T-cell (primary cell): Measurements from ENCODE around the gene PCDHGB1. TPM values are rescaled to one million over a fixed set of nuclear protein-coding genes. Genes with fewer than 3 reads are reported as not detected.
"Not testable (repeated sequence)": the region's sequence is repeated elsewhere in the genome, so short reads cannot be mapped to it uniquely, and the experiment has no call there.

ENCODE experiments used
- ATAC-seq, 4 experiments: fragments of 200-7000 bp in 3 of 4; fragments of 150-1000 bp in 1 of 4; cut with Tn5 transposase; replicated peaks in 1 of 4; 1 replicate in 3 of 4; 2 replicates in 1 of 4; pipeline ENCODE4 v1.10.0; 2021; ENCODE audit warnings: moderate library complexity in 3 of 4, mild to moderate bottlenecking in 2 of 4, moderate number of reproducible peaks in 1 of 4
- CTCF ChIA-PET, 2 donors: fragments of 300-600 bp; sonication (Branson Sonifier 250); formaldehyde crosslinking; loops; one replicate each; lab custom pipeline; 2022; ENCODE audit warnings: antibody characterized with exemption in 2 of 2; lab: Charles Lee
- POLR2A ChIA-PET, 2 donors: fragments of 300-600 bp; sonication (Branson Sonifier 250); formaldehyde crosslinking; loops; one replicate each; lab custom pipeline; 2022; ENCODE audit warnings: antibody characterized with exemption in 2 of 2; lab: Charles Lee
- DNase-seq, 35 experiments: peaks; one replicate each; pipeline versions ENCODE4 v3.0.0 to v3.0.0-alpha.2; 2013 to 2023
- H3K27ac ChIP-seq: one replicate; pipeline ENCODE4 v1.5.1; 2013; ENCODE audit warnings: low read length
- H3K27me3 ChIP-seq, 2 experiments: replicated peaks in 1 of 2; 1 replicate in 1 of 2; 2 replicates in 1 of 2; pipeline versions ENCODE4 v1.6.1 to v1.7.0; 2013; ENCODE audit warnings: low read length in 1 of 2, mixed read lengths in 1 of 2; ENCODE audit not compliant: control insufficient read depth in 2 of 2, insufficient read depth in 2 of 2; ENCODE audit errors: extremely low read depth in 1 of 2
- H3K36me3 ChIP-seq, 2 donors: 1 replicate in 1 of 2; 2 replicates in 1 of 2; pipeline versions ENCODE4 v1.6.1 to v1.7.0; 2013; ENCODE audit warnings: low read length in 1 of 2; ENCODE audit not compliant: control insufficient read depth in 2 of 2, insufficient read depth in 1 of 2; ENCODE audit errors: extremely low read depth in 1 of 2
- H3K4me1 ChIP-seq, 2 experiments: 1 replicate in 1 of 2; 2 replicates in 1 of 2; pipeline versions ENCODE4 v1.6.1 to v1.7.0; 2013; ENCODE audit warnings: low read length in 2 of 2, mixed read lengths in 1 of 2; ENCODE audit not compliant: insufficient read depth in 2 of 2, control insufficient read depth in 1 of 2; ENCODE audit errors: extremely low read depth in 1 of 2
- H3K4me3 ChIP-seq, 2 donors: 1 replicate in 1 of 2; 2 replicates in 1 of 2; pipeline versions ENCODE4 v1.5.1 to v1.7.0; 2013; ENCODE audit warnings: mild to moderate bottlenecking in 2 of 2, low read length in 1 of 2, moderate library complexity in 1 of 2; ENCODE audit not compliant: control insufficient read depth in 1 of 2; ENCODE audit errors: extremely low read depth in 1 of 2
- H3K9me3 ChIP-seq: 2 replicates; pipeline ENCODE4 v1.7.0; 2013
- H3K27ac Mint-ChIP-seq, 2 donors: one replicate each; pipeline ENCODE4 v1.8.0; 2020 to 2021; ENCODE audit warnings: mild to moderate bottlenecking in 2 of 2, mixed read lengths in 2 of 2
- H3K27me3 Mint-ChIP-seq, 2 donors: one replicate each; pipeline ENCODE4 v1.8.0; 2021 to 2022; ENCODE audit warnings: mixed read lengths in 2 of 2
- H3K36me3 Mint-ChIP-seq: one replicate; pipeline ENCODE4 v1.8.0; 2021; ENCODE audit warnings: mixed read lengths
- H3K4me1 Mint-ChIP-seq, 3 donors: one replicate each; pipeline ENCODE4 v1.8.0; 2020 to 2022; ENCODE audit warnings: mixed read lengths in 3 of 3, mild to moderate bottlenecking in 1 of 3
- H3K4me3 Mint-ChIP-seq, 3 donors: one replicate each; pipeline ENCODE4 v1.8.0; 2020 to 2022; ENCODE audit warnings: mild to moderate bottlenecking in 3 of 3, mixed read lengths in 3 of 3, moderate library complexity in 3 of 3
- H3K9me3 Mint-ChIP-seq, 3 donors: one replicate each; pipeline ENCODE4 v1.8.0; 2020 to 2022; ENCODE audit warnings: mixed read lengths in 3 of 3
- WGBS: methylation state at CpG from one replicate; pipeline ENCODE4 v1.1.5; 2013; ENCODE audit warnings: missing lambda C conversion rate; ENCODE audit not compliant: insufficient coverage; 5-methylcytosine and 5-hydroxymethylcytosine counted together
- total RNA-seq, 35 experiments: library from RNA in 6 of 35; stranded (reverse) in 6 of 35; fragments of 120-200 nt in 1 of 35; gene quantifications; one replicate each; pipeline versions ENCODE4 v1.2.1 to v1.2.4 and lab custom pipeline; 2013 to 2026

Gene PCDHGB1
- total RNA-seq, 5 donors from 2014 or later (not counting 1 experiment from before 2014, with no cell fraction given): 0.13 to 0.19 TPM; not detected in 3

DNA sequence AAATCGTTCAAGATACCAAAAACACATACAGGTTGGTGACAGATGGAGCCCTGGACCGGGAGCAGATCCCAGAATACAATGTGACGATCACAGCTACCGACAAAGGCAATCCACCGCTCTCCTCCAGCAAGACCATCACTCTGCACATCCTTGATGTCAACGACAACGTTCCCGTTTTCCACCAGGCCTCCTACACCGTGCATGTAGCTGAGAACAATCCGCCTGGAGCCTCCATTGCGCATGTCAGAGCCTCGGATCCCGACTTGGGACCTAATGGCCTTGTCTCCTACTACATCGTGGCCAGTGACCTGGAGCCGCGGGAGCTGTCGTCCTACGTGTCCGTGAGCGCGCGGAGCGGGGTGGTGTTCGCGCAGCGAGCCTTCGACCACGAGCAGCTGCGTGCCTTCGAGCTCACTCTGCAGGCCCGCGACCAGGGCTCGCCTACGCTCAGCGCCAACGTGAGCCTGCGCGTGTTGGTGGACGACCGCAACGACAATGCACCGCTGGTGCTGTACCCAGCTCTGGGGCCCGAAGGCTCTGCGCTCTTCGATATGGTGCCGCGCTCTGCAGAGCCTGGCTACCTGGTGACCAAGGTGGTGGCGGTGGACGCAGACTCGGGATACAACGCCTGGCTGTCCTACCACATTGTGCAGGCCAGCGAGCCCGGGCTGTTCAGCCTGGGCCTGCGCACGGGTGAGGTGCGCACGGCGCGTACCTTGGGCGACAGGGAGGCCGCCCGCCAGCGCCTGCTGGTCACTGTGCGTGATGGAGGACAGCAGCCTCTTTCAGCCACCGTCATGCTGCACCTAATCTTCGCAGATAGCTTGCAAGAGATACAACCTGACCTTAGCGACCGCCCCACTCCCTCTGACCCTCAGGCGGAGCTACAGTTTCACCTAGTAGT lies 21.9 kb downstream of the PCDHGB1 start:
- Histone ChIP-seq H3K9me3 (peaks cover 9% of the 10 kb centered on the region), H3K4me1 (peaks cover 0 to 7% of the 10 kb centered on the region in 2 experiments), H3K36me3 (peaks cover 0 to 4% of the 10 kb centered on the region in 2 donors), H3K4me3 (peak overlapping the region in 1 of 2 donors; percentile 27), H3K27ac (no peak overlapping the region), H3K27me3 (peaks cover 22 to 61% of the 10 kb centered on the region in 2 experiments)
- ATAC-seq (no peak), DNase-seq (no peak)
- H3K4me3 Mint-ChIP-seq: no peak overlapping the region
- peaks cover 6% of the 10 kb centered on the region for H3K36me3 Mint-ChIP-seq
- ChIA-PET POLR2A (no interaction called here), CTCF (interaction anchor here (2.1 to 2.5 kb wide), 4 partner anchors 152 to 196 kb away, joined by 7 to 19 read pairs (median 11); no protein-coding TSS in a partner anchor)
- WGBS: 49% methylated on average over 69 of the region's 69 CpGs
- peaks cover 51 to 80% of the 10 kb centered on the region in 2 donors for H3K27me3 Mint-ChIP-seq
- peaks cover 5 to 25% (median 20%) of the 10 kb centered on the region in 3 donors for H3K9me3 Mint-ChIP-seq
- H3K4me1 Mint-ChIP-seq: peaks cover 7 to 9% (median 8%) of the 10 kb centered on the region in 3 donors
- H3K27ac Mint-ChIP-seq: no peak overlapping the region

DNA sequence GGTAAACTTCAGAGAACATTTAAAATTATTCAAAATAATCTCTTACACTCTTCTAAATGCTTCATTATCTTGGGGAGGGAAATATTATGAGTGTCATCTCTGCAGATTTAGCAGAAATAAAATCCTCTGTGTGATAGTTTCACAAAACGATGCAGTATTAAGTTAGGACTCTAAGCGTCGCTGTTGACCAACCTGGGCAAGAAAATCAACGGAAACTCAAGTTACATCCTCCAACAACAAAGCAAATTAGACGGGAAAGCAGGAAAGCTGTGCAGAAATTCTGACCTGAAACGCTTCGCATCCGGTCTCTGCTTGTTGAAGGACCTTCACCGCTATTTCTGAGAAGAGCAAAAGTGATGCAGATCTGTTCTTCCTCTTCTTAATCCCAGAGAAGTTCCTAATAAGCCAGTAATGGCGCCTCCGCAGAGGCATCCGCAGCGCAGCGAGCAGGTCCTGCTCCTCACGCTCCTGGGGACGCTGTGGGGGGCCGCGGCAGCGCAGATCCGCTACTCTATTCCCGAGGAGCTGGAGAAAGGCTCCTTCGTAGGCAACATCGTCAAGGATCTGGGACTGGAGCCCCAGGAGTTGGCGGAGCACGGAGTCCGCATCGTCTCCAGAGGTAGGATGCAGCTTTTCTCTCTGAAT lies 23.9 kb downstream of the PCDHGB1 start, which contains the start of gene PCDHGA6:
PCDHGA6 (plus strand) TSS at position 219 of the 645 bp plus-strand sequence; CDS start at position 412, 193 bp downstream.
- H3K27me3 Mint-ChIP-seq: peaks cover 47 to 67% of the 10 kb centered on the region in 2 donors
- H3K9me3 ChIP-seq: peaks cover 11% of the 10 kb centered on the region
- peak within 1 kb of the TSS; percentile 25 to 42 (median 32) for H3K4me3 Mint-ChIP-seq
- 50% methylated on average over 24 of the region's 27 CpGs for WGBS
- peaks cover 19 to 65% of the 10 kb centered on the region in 2 experiments for H3K27me3 ChIP-seq
- no peak within 1 kb of the TSS for H3K27ac Mint-ChIP-seq
- ChIA-PET CTCF (interaction anchor here in 1 of 2 donors (0.8 kb wide), 1 partner anchor 56 kb away, joined by 3 read pairs; no protein-coding TSS in a partner anchor), POLR2A (no interaction called here)
- no peak for ATAC-seq
- peak in 1 of 35 experiments; percentile 20 for DNase-seq
- H3K4me1 Mint-ChIP-seq: peaks cover 7 to 9% (median 8%) of the 10 kb centered on the region in 3 donors
- H3K27ac ChIP-seq: no peak within 1 kb of the TSS
- H3K36me3 ChIP-seq: peaks cover 0 to 4% of the 10 kb centered on the region in 2 donors
- H3K4me3 ChIP-seq: peak within 1 kb of the TSS in 1 of 2 donors; percentile 55
- peaks cover 5 to 27% (median 23%) of the 10 kb centered on the region in 3 donors for H3K9me3 Mint-ChIP-seq
- H3K36me3 Mint-ChIP-seq: peaks cover 7% of the 10 kb centered on the region
- peaks cover 0 to 7% of the 10 kb centered on the region in 2 experiments for H3K4me1 ChIP-seq

DNA sequence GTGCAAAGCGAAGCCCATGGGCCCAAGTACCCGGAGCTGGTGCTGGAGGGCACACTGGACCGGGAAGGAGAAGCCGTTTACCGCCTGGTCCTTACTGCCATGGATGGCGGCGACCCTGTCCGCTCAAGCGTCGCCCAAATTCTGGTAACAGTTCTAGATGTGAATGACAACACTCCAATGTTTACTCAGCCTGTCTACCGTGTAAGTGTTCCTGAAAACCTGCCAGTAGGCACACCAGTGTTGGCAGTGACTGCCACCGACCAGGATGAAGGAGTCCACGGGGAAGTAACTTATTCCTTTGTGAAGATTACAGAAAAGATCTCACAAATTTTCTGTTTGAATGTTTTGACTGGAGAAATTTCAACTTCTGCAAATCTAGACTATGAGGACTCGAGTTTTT lies 24.7 kb downstream of the PCDHGB1 start:
- H3K9me3 ChIP-seq: peaks cover 11% of the 10 kb centered on the region
- POLR2A ChIA-PET: no interaction called here
- Mint-ChIP-seq H3K4me3 (no peak overlapping the region), H3K9me3 (peaks cover 5 to 29% (median 29%) of the 10 kb centered on the region in 3 donors), H3K4me1 (peaks cover 7 to 8% (median 8%) of the 10 kb centered on the region in 3 donors), H3K36me3 (peaks cover 9% of the 10 kb centered on the region), H3K27ac (no peak overlapping the region), H3K27me3 (peaks cover 50 to 67% of the 10 kb centered on the region in 2 donors)
- H3K4me3 ChIP-seq: peak overlapping the region in 1 of 2 donors; percentile 55
- WGBS: 61% methylated on average over 14 of the region's 14 CpGs
- peaks cover 0 to 7% of the 10 kb centered on the region in 2 experiments for H3K4me1 ChIP-seq
- DNase-seq (no peak), ATAC-seq (no peak)
- H3K27ac ChIP-seq: no peak overlapping the region
- peaks cover 16 to 62% of the 10 kb centered on the region in 2 experiments for H3K27me3 ChIP-seq
- CTCF ChIA-PET: interaction anchor here in 1 of 2 donors (0.8 to 1.0 kb wide), 2 partner anchors 46 to 57 kb away, joined by 3 read pairs; no protein-coding TSS in a partner anchor
- peaks cover 0 to 4% of the 10 kb centered on the region in 2 donors for H3K36me3 ChIP-seq

DNA sequence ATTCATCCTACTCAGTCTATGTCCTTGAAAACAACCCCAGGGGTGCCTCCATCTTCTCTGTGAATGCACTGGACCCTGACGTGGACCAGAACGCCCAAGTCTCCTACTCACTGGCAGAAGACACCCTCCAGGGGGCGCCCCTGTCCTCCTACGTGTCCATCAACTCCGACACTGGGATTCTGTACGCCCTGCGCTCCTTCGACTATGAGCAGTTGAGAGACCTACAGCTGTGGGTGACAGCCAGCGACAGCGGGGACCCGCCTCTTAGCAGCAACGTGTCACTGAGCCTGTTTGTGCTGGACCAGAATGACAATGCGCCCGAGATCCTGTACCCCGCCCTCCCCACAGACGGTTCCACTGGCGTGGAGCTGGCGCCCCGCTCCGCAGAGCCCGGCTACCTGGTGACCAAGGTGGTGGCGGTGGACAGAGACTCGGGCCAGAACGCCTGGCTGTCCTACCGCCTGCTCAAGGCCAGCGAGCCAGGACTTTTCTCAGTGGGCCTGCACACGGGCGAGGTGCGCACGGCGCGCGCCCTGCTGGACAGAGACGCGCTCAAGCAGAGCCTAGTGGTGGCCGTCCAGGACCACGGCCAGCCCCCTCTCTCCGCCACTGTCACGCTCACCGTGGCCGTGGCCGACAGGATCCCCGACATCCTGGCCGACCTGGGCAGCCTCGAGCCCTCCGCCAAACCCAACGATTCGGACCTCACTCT lies 25.7 kb downstream of the PCDHGB1 start:
- Histone ChIP-seq H3K27me3 (peaks cover 17 to 59% of the 10 kb centered on the region in 2 experiments), H3K9me3 (peaks cover 11% of the 10 kb centered on the region)
- H3K27ac ChIP-seq, CTCF ChIA-PET, POLR2A ChIA-PET, H3K4me1 Mint-ChIP-seq, H3K36me3 ChIP-seq, H3K4me3 Mint-ChIP-seq, H3K4me1 ChIP-seq, DNase-seq, ATAC-seq, H3K36me3 Mint-ChIP-seq, H3K27ac Mint-ChIP-seq, H3K4me3 ChIP-seq: not testable (repeated sequence)
- Mint-ChIP-seq H3K9me3 (peaks cover 5 to 29% (median 29%) of the 10 kb centered on the region in 3 donors), H3K27me3 (peaks cover 49 to 67% of the 10 kb centered on the region in 2 donors)
- WGBS: 57% methylated on average over 29 of the region's 48 CpGs

DNA sequence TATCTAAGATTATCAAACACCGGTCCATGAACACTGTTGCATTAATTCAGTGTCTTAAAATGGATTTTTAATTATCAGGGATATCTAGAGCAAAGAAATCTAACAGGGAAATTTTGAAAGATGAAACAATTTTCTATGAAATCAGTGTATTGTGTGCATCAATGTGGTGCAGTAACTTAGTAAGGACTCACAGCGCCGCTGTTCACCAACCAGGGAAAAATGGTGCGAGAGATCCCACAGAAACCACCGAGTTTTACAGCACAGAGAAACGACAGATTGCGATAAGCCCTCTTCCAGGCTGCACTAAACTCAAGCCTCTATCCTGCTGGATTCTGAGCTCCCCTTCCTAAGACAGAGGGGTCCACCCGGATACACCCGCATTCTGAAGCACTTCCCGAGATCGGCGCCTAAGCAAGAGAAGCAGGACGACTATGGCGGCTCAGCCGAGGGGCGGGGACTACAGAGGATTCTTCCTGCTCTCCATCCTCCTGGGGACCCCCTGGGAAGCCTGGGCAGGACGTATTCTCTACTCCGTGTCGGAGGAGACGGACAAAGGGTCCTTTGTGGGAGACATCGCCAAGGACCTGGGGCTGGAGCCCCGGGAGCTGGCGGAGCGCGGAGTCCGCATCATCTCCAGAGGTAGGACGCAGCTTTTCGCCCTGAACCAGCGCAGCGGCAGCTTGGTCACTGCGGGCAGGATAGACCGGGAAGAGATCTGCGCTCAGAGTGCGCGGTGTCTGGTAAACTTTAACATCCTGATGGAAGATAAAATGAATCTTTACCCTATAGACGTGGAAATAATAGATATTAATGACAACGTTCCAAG lies 32.8 kb downstream of the PCDHGB1 start, which contains the start of gene PCDHGA7:
PCDHGA7 (plus strand) TSS at position 274 of the 826 bp plus-strand sequence; CDS start at position 432, 158 bp downstream.
- peaks cover 67 to 77% of the 10 kb centered on the region in 2 donors for H3K27me3 Mint-ChIP-seq
- H3K36me3 ChIP-seq: no peaks in the 10 kb centered on the region
- 18% methylated on average over 30 of the region's 37 CpGs for WGBS

More for the DNA sequence above, 32.8 kb downstream of the PCDHGB1 start, which contains the start of gene PCDHGA7:
- Histone ChIP-seq H3K4me3 (peak within 1 kb of the TSS in 1 of 2 donors; percentile 57), H3K9me3 (peaks cover 9% of the 10 kb centered on the region), H3K27me3 (peaks cover 15 to 40% of the 10 kb centered on the region in 2 experiments), H3K27ac (no peak within 1 kb of the TSS), H3K4me1 (no peaks in the 10 kb centered on the region)
- H3K9me3 Mint-ChIP-seq: peaks cover 0 to 38% (median 29%) of the 10 kb centered on the region in 3 donors
- H3K4me3 Mint-ChIP-seq: peak within 1 kb of the TSS; percentile 47 to 62 (median 60)
- no peak within 1 kb of the TSS for H3K27ac Mint-ChIP-seq
- CTCF ChIA-PET: no interaction called here
- DNase-seq: no peak
- peak in 1 of 4 experiments; percentile 13 for ATAC-seq
- H3K4me1 Mint-ChIP-seq: peaks cover 0 to 6% (median 0%) of the 10 kb centered on the region in 3 donors
- POLR2A ChIA-PET: no interaction called here
- peaks cover 10% of the 10 kb centered on the region for H3K36me3 Mint-ChIP-seq
